Activated naive CD4-positive, alpha-beta T cell treated with anti-CD3 and anti-CD28 coated beads for 36 hours (primary cell): Measurements from ENCODE around the gene SLC25A48. TPM values are rescaled to one million over a fixed set of nuclear protein-coding genes. Genes with fewer than 3 reads are reported as not detected.

Experiments
- CTCF ChIA-PET: fragments of 350-600 bp; sonication (Branson Sonifier 250); formaldehyde crosslinking; loops from one replicate; lab custom pipeline; 2021; ENCODE audit warnings: antibody characterized with exemption; lab: Charles Lee
- DNase-seq: peaks from one replicate; pipeline ENCODE4 v3.0.0-alpha.2; 2020
- H3K27ac Mint-ChIP-seq: one replicate; pipeline ENCODE4 v1.8.0; 2021; ENCODE audit warnings: mild to moderate bottlenecking, mixed read lengths
- H3K27me3 Mint-ChIP-seq: one replicate; pipeline ENCODE4 v1.8.0; 2021; ENCODE audit warnings: low read depth, mixed read lengths
- H3K36me3 Mint-ChIP-seq: one replicate; pipeline ENCODE4 v1.8.0; 2021; ENCODE audit warnings: low read depth, mixed read lengths
- H3K4me1 Mint-ChIP-seq: one replicate; pipeline ENCODE4 v1.8.0; 2021; ENCODE audit warnings: low read depth, mixed read lengths
- H3K4me3 Mint-ChIP-seq: one replicate; pipeline ENCODE4 v1.8.0; 2021; ENCODE audit warnings: mild to moderate bottlenecking, moderate library complexity, mixed read lengths
- H3K9me3 Mint-ChIP-seq: one replicate; pipeline ENCODE4 v1.8.0; 2021; ENCODE audit warnings: mixed read lengths
- intact Hi-C: fragments of 100-400 bp; cut with micrococcal nuclease; formaldehyde crosslinking; loops from one replicate; pipeline ENCODE4 v1.15.1; 2023
- total RNA-seq, 2 experiments: library from RNA; stranded (reverse); gene quantifications; one replicate each; pipeline ENCODE4 v1.2.3, GENCODE V29; 2021

The SLC25A48 gene
- total RNA-seq = not detected

DNA sequence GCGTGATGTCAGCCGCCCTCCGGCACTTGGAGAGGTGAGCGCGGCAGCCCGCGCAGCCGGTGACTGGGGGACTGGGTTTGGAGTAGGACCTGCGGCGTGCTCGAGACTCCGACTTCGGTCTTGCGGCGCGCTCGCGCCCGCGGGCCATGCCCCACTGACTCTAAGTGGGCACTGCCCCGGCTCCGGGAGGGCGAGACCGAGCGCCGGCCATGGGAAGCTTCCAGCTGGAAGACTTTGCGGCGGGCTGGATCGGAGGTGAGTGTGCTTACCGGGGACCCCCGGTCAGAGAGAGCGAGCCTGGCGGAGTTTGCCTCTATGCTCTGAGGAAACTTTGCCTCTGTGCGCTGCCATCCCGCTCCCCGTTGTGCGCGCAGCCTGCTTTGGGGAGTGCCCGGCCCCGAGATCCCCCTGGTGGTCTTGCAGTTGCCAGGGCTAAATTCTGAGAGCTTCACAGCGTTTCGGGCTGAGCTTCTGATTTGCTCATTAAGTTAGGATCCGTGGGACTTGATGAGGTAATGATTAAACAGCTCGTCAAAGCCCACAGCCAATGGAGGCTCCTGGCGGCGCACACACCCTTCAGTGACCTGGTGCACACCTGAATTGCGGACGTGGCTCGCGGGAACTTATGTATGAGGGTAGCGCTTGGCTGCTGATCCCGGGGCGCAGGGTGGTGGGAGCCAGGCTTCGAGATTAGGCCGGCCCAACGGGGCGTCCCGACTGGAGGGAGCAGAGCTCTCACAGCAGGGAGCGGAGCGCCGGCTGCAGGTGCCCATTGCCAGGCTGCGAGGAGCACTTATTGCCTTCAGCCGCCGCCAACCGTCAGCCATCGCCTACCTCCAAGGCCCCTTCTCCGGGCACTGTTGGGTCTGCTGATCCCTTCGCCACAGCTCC, at the start of gene SLC25A48:
Gene SLC25A48, plus strand, starts transcription at position 25 of the 891 bp plus-strand sequence. Its CDS starts 185 bp downstream, at position 210.
- Mint-ChIP-seq H3K4me3 (no peak within 1 kb of the TSS), H3K9me3 (peaks cover 13% of the 10 kb centered on the region), H3K27me3 (peaks cover 56% of the 10 kb centered on the region), H3K36me3 (peaks cover 2% of the 10 kb centered on the region), H3K27ac (no peak within 1 kb of the TSS), H3K4me1 (peaks cover 4% of the 10 kb centered on the region)
- peak; percentile 36 for DNase-seq
- intact Hi-C loops = loop anchor here (1.0 kb wide), 1 partner anchor 269 kb away; no protein-coding TSS in a partner anchor
- CTCF ChIA-PET = interaction anchor here (0.7 to 1.5 kb wide), 3 partner anchors 372 to 401 kb away, joined by 3 to 6 read pairs (median 5); no protein-coding TSS in a partner anchor

GRCh38 chr5:135800656-135801055, 33.8 kb upstream of the SLC25A48 start:
- DNase-seq = no peak
- H3K4me3 Mint-ChIP-seq = no peak overlapping the region
- H3K27ac Mint-ChIP-seq = no peak overlapping the region
- peaks cover 4% of the 10 kb centered on the region for H3K27me3 Mint-ChIP-seq
- H3K4me1 Mint-ChIP-seq = no peaks in the 10 kb centered on the region
- CTCF ChIA-PET = no interaction called here
- H3K36me3 Mint-ChIP-seq = no peaks in the 10 kb centered on the region
- intact Hi-C loops = loop anchor here (5.0 kb wide), 1 partner anchor 43 kb away; no protein-coding TSS in a partner anchor
- H3K9me3 Mint-ChIP-seq = no peaks in the 10 kb centered on the region

DNA sequence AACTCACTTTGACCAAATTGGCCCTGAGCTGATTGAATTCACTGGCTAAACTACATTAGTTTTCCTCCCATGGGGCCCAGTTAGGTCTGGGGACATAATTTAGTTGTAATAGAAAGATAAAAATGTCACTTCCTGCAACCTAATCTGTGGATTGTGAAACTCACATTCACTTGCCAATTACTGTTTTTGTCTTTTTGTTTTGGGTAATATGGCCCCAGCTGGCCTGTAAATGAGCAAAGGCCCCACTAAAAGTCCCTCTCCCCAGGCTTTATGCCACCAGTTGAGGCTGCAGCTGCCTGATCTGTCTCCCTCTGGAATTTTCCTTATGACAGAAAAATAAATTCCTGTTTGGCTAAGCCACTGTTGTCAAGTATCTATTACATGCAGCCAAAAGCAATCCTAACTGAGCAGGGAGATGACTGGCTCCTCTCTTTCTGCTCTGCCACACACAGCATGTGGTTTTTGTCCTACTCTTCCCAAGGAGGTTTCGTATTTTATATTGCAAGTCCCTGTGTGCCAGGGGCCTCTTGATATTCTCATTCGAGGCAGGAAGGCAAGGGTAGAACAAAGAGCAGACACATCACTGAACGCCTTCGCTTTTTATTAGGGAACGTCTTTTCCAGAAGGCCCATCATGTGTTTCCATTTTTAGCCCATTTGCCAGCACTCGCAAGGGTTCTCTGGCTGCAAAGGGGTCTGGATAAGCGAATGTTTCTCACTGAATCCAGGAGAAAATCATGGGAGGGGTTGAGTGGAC, 24.1 kb upstream of the SLC25A48 start:
- Mint-ChIP-seq H3K27ac (no peak overlapping the region), H3K4me1 (no peaks in the 10 kb centered on the region), H3K36me3 (no peaks in the 10 kb centered on the region), H3K9me3 (no peaks in the 10 kb centered on the region), H3K4me3 (no peak overlapping the region), H3K27me3 (peaks cover 6% of the 10 kb centered on the region)
- DNase-seq = no peak
- intact Hi-C loops = no loop called here
- CTCF ChIA-PET = no interaction called here

DNA sequence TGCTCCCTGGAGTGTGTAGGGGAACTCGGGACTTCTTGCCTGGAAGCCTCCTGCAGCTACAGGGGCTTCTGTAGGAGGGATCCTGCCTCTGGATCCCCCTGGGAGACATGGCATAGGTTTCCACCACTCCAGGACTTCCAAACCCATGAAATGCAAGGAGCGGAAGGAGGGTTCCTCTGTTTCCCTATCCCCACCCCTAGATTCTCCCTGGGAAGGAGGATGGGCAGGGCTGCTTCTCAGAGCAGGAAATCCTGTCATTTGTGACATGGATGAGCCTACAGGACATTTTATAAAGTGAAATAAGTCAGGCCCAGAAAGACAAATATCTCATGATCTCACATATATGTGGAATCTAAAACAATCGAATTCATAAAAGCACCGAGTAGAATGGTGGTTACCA, 23.5 kb upstream of the SLC25A48 start:
- Mint-ChIP-seq H3K4me3 (no peak overlapping the region), H3K36me3 (no peaks in the 10 kb centered on the region), H3K27ac (no peak overlapping the region), H3K4me1 (no peaks in the 10 kb centered on the region), H3K9me3 (no peaks in the 10 kb centered on the region), H3K27me3 (peaks cover 6% of the 10 kb centered on the region)
- intact Hi-C loops = no loop called here
- CTCF ChIA-PET = no interaction called here
- DNase-seq = no peak

- Mint-ChIP-seq H3K4me3 (no peak overlapping the region), H3K27me3 (peaks cover 3% of the 10 kb centered on the region), H3K9me3 (no peaks in the 10 kb centered on the region), H3K27ac (no peak overlapping the region), H3K4me1 (no peaks in the 10 kb centered on the region), H3K36me3 (no peaks in the 10 kb centered on the region)
- no peak for DNase-seq
- CTCF ChIA-PET = no interaction called here
- intact Hi-C loops = no loop called here
Observed at GRCh38 chr5:135813758-135814157, 20.7 kb upstream of the SLC25A48 start.

GRCh38 chr5:135814316-135814715, 20.1 kb upstream of the SLC25A48 start:
- no peak overlapping the region for H3K27ac Mint-ChIP-seq
- intact Hi-C loops = no loop called here
- no peak overlapping the region for H3K4me3 Mint-ChIP-seq
- no peaks in the 10 kb centered on the region for H3K4me1 Mint-ChIP-seq
- CTCF ChIA-PET = no interaction called here
- no peaks in the 10 kb centered on the region for H3K36me3 Mint-ChIP-seq
- H3K9me3 Mint-ChIP-seq = no peaks in the 10 kb centered on the region
- peaks cover 3% of the 10 kb centered on the region for H3K27me3 Mint-ChIP-seq
- no peak for DNase-seq

- Mint-ChIP-seq H3K9me3 (no peaks in the 10 kb centered on the region), H3K27me3 (peaks cover 3% of the 10 kb centered on the region), H3K4me1 (no peaks in the 10 kb centered on the region), H3K4me3 (no peak overlapping the region), H3K36me3 (no peaks in the 10 kb centered on the region), H3K27ac (no peak overlapping the region)
- CTCF ChIA-PET = no interaction called here
- no peak for DNase-seq
- intact Hi-C loops = no loop called here
Observed at GRCh38 chr5:135814812-135815211, 19.7 kb upstream of the SLC25A48 start.

- Mint-ChIP-seq H3K27ac (no peak overlapping the region), H3K9me3 (no peaks in the 10 kb centered on the region), H3K27me3 (no peaks in the 10 kb centered on the region), H3K4me1 (no peaks in the 10 kb centered on the region), H3K36me3 (no peaks in the 10 kb centered on the region), H3K4me3 (no peak overlapping the region)
- DNase-seq = no peak
- intact Hi-C loops = no loop called here
- CTCF ChIA-PET = no interaction called here
Observed at GRCh38 chr5:135821061-135821801, 13.2 kb upstream of the SLC25A48 start.

GRCh38 chr5:135821802-135822201, 12.7 kb upstream of the SLC25A48 start:
- H3K27ac Mint-ChIP-seq = no peak overlapping the region
- CTCF ChIA-PET = no interaction called here
- no peaks in the 10 kb centered on the region for H3K9me3 Mint-ChIP-seq
- no peaks in the 10 kb centered on the region for H3K36me3 Mint-ChIP-seq
- no peaks in the 10 kb centered on the region for H3K4me1 Mint-ChIP-seq
- H3K4me3 Mint-ChIP-seq = no peak overlapping the region
- intact Hi-C loops = no loop called here
- H3K27me3 Mint-ChIP-seq = no peaks in the 10 kb centered on the region
- no peak for DNase-seq

DNA sequence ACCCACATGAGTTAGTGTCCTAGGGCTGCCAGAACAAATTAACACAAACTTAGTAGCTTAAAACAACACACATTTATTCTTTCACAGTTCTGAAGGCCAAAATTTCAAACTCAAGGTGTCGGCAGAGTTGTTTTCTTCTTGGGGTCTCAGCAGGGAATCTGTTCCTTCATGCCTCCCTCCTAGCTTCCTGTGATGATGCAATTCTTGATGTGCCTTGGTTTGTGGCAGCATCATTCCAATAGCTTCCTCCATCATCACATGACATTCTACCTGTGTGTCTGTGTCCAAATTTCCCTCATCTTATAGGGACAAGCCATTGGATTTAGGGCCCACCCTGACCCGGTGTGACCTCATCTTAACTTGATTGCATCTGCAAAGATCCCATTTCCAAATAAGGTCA, 12.2 kb upstream of the SLC25A48 start:
- Mint-ChIP-seq H3K27me3 (no peaks in the 10 kb centered on the region), H3K4me1 (no peaks in the 10 kb centered on the region), H3K9me3 (no peaks in the 10 kb centered on the region), H3K36me3 (no peaks in the 10 kb centered on the region), H3K27ac (no peak overlapping the region), H3K4me3 (no peak overlapping the region)
- CTCF ChIA-PET = no interaction called here
- DNase-seq = no peak
- intact Hi-C loops = no loop called here

DNA sequence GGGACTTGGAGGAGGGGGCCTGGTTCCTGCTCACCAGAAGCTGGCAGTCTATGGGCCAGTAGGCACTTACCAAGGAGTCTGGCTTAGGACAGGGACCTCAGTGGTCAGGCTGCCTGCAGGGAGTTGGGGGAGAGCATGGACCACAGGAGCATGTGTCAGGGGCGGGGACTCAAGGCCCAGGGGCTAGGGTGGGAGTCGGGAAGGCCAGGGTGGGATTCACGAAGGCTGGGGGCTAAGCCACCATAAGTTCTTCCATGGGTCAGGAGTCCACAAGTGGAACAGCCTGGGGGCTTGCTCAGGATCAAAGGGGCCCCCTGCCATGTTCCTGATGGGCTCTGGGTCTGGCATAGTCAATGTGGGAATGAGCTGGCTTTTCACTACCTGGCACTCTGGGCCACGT, 11.5 kb upstream of the SLC25A48 start:
- H3K36me3 Mint-ChIP-seq = no peaks in the 10 kb centered on the region
- no peaks in the 10 kb centered on the region for H3K27me3 Mint-ChIP-seq
- DNase-seq = no peak
- no peaks in the 10 kb centered on the region for H3K9me3 Mint-ChIP-seq
- H3K4me1 Mint-ChIP-seq = no peaks in the 10 kb centered on the region
- intact Hi-C loops = no loop called here
- H3K27ac Mint-ChIP-seq = no peak overlapping the region
- CTCF ChIA-PET = no interaction called here
- H3K4me3 Mint-ChIP-seq = no peak overlapping the region

DNA sequence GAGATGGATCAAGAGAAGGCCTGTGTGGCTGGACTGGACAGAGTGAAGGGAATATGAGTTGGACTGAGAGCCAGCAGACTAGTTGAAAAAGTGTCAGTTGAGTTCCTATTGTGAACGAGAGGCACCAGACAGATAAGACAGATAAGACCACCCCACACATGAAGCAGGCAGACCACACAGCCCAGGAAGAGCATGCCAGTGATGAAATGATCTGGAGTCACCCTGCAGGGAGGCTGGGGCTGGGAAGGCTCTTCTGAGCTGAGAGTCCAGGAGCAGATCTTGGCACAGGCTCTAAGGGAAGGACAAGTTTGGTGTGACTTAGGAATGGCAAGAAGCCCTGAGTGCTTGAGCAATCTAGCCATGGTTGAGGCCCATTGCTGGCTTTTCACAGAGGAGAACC, 10.6 kb upstream of the SLC25A48 start:
- no peaks in the 10 kb centered on the region for H3K4me1 Mint-ChIP-seq
- H3K4me3 Mint-ChIP-seq = no peak overlapping the region
- H3K9me3 Mint-ChIP-seq = no peaks in the 10 kb centered on the region
- CTCF ChIA-PET = interaction anchor here (0.6 kb wide), 1 partner anchor 360 kb away, joined by 3 read pairs; no protein-coding TSS in a partner anchor
- H3K27ac Mint-ChIP-seq = no peak overlapping the region
- no peaks in the 10 kb centered on the region for H3K36me3 Mint-ChIP-seq
- intact Hi-C loops = no loop called here
- DNase-seq = no peak
- H3K27me3 Mint-ChIP-seq = no peaks in the 10 kb centered on the region
